RPMI8226 (cell line): ENCODE results near the gene HMGN3.

ENCODE experiments used
- DNase-seq: peaks from one replicate; pipeline ENCODE4 v3.0.0-alpha.2; 2015

The HMGN3 gene

GRCh38 chr6:79231666-79232065 is 2.8 kb downstream of the HMGN3 start:
- no peak for DNase-seq

DNA sequence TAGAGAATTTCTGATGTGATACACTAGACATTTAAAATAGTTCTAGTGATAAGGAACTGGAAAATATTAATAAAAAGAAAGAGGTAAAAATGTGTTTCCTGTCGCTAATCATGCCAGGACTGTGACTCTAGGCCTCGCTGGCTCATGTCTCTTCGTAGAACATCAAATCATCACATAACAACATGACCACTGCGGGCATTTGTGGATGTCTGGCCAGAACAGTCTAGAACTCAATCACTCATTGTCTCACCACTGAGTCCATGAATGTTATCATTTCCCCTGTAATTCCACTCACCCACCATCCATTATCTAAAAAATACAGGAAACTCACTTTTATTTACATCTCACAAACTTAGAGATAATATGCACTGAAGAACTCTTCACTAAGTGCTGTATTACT is 3.4 kb downstream of the HMGN3 start:
- DNase-seq, result no peak

- no peak for DNase-seq
These were observed 4.3 kb downstream of the HMGN3 start for GRCh38 chr6:79230149-79230548.

DNA sequence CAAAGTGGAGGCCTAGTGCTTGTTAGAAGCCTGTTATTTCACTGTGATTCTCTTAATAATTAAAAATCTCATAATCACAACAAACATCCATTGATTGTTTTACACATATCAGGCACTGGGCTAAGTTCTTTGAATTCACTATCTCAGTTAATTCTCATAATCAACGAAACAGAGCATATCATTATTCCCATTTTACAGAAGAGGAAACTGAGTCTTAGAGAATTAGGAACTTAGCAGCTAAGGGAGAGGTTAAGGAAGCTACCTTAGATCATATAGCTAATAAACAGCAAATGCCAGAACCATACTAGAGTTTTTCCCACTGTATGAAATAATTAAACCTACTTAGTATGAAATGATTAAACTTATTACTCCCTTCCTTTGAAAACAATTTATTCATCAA is 7.0 kb downstream of the HMGN3 start:
- no peak for DNase-seq

GRCh38 chr6:79226660-79227059 is 7.8 kb downstream of the HMGN3 start:
- no peak for DNase-seq

GRCh38 chr6:79225717-79226599 is 8.5 kb downstream of the HMGN3 start:
- DNase-seq, result no peak

GRCh38 chr6:79223611-79224404 is 10.7 kb downstream of the HMGN3 start:
- DNase-seq, result no peak

DNA sequence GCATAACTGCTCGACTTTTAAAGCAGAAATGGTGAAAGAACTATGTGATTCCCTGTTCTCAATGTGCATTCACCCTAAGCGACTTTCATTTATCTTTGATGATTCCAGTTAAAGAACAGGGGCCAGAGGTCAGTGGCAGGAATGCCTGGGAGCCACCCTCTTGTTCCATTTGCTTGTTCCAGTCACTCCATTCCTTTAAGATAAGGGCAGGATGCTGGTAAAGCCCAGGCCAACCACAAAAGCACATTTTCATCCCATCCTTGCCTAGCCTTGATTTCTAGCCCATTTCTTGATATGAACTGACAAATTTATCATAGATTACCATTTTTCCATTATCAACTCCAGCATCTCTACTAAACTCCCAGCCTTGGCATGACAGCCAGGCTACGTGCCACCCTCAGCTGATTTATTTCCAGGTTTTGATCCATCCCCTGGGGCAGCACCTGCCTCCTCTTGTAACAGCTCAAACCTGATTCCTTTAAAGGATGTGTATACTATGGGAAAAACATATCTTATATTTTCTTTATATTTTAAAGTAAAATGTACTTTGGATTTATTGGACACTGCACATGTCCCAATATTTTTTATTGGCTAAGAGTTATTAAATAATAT is 19.2 kb downstream of the HMGN3 start:
- DNase-seq, result no peak

GRCh38 chr6:79212859-79213258 is 21.6 kb downstream of the HMGN3 start:
- no peak for DNase-seq

- DNase-seq, result no peak
These were observed 25.7 kb downstream of the HMGN3 start for GRCh38 chr6:79208816-79209215.

DNA sequence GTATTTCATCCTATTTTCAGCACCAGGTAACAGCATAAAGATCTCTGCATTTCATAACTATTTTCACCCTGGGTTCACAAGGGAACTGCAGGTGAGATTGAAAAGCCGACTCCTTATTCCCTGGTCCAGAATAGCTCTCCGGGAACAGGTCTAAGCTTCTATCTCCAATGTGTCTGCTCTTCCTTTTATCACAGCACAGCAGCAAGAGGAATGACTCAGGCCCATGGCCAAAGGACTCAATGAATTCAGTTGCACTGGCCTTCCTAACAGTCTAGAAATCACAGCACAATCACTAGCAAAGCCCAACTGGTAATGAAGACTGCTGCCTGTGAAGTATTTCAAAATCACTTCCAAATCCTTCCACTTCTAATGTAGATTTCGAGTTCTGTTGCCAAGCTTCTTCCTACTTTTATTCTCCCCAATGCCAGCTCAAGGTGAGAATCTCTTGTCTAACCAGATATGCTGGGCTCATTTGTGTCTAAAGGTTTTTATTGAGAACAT is 30.7 kb downstream of the HMGN3 start:
- no peak for DNase-seq

DNA sequence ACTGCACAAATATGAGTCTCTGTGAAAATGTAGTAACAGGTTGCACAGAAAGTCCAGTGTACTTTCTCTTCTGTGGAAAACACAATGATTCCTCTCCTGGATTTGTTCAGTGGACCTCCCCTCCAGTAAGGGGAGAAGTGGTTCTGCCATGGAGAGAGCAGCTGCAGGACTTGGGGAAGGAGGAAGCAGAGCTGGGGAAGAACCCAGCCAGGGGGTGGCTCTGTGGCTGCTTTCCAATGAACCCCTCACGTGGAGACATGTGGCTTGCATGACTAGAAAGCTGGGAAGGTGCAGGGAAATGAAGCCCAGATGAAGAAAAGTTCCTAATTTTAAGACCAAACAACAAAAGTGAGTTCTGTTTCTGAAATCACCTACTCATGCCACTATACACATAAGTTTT is 31.9 kb downstream of the HMGN3 start:
- no peak for DNase-seq

- DNase-seq, result no peak
These were observed 32.5 kb downstream of the HMGN3 start for GRCh38 chr6:79201983-79202382.

DNA sequence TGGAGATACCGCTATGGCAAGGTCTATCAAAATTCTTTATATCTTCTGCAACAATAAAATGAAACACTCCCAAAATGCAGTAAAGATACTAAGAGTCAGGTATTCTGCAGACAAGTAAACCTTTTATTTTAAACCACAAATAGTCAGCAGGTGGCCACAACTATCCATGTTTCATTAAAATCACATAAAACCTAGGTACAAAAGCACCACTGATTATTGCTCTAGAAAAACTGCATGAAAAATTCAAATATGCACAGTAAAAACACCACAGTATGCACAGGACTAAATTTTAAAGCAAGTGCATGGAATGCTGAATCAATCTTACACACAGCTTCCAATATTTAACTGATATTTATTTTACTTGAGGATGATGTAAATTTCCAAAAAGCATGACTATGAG is 33.3 kb downstream of the HMGN3 start:
- DNase-seq, result no peak

- no peak for DNase-seq
These were observed 37.6 kb downstream of the HMGN3 start for GRCh38 chr6:79196912-79197311.

GRCh38 chr6:79193971-79194370 is 40.5 kb downstream of the HMGN3 start:
- DNase-seq, result no peak

DNA sequence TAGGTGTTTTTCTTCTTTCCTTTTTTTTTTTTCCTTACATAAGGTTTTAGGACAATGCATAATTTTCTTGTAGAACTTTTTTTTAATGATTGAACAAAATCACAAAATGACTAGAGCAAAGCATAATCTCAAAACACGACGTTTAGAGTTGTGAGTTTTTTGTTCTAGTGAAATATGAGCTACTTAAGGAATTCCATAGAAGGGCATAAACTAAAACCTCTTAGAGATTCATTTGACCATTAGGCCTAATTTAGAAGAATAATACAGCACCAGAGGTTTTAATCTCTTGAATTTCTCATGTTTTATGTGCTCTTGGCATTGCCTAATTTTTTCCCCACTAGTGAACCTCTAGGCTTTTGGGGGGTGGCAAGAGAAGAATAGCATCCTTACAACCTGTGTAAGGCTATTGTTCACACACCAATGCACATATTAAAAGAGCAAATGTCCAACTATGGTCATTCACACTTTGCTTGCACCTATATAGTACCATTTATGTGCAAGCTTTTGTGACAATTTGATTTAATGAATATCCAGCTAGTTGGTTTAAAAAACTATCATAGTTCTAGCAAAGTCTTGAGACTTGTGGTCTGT is 44.6 kb downstream of the HMGN3 start:
- no peak for DNase-seq

- no peak for DNase-seq
These were observed 45.5 kb downstream of the HMGN3 start for GRCh38 chr6:79188885-79189480.

GRCh38 chr6:79188107-79188506 is 46.4 kb downstream of the HMGN3 start:
- no peak for DNase-seq

GRCh38 chr6:79186564-79186963 is 47.9 kb downstream of the HMGN3 start:
- DNase-seq, result no peak

GRCh38 chr6:79184641-79185040 is 49.8 kb downstream of the HMGN3 start:
- no peak for DNase-seq

GRCh38 chr6:79184086-79184485 is 50.4 kb downstream of the HMGN3 start:
- DNase-seq, result no peak

GRCh38 chr6:79180052-79180451 is 54.4 kb downstream of the HMGN3 start:
- no peak for DNase-seq
